Panc1 (cell line): ENCODE measurements around the gene KCNAB1. TPM values are rescaled to one million over a fixed set of nuclear protein-coding genes. Genes with fewer than 3 reads are reported as not detected.

ENCODE experiments used
- ATAC-seq: fragments of 200-7000 bp; cut with Tn5 transposase; 2 replicates; pipeline ENCODE4 v1.9.1; 2020; ENCODE audit warnings: mild to moderate bottlenecking, moderate library complexity
- BruUV-seq: library from RNA; stranded (reverse); fragments of 400-500 nt; replicated peaks from 2 replicates; lab custom pipeline; 2021; lab: Mats Ljungman, UMichigan
- CTCF ChIA-PET: fragments of 300-600 bp; sonication (Branson Sonifier 250); formaldehyde crosslinking; loops from one replicate; lab custom pipeline; 2022; ENCODE audit warnings: antibody characterized with exemption; lab: Charles Lee
- POLR2A ChIA-PET: fragments of 300-600 bp; sonication (Branson Sonifier 250); formaldehyde crosslinking; loops from one replicate; lab custom pipeline; 2022; ENCODE audit warnings: antibody characterized with exemption; lab: Charles Lee
- DNase-seq: peaks from one replicate; pipeline ENCODE4 v3.0.0-alpha.2; 2010; ENCODE audit warnings: low read depth, low spot score
- H3K27ac ChIP-seq: 2 replicates; pipeline ENCODE4 v1.5.1; 2011; ENCODE audit warnings: mild to moderate bottlenecking, low read length, inconsistent platforms
- H3K27me3 ChIP-seq: fragments of 200-500 bp; sonication (Bioruptor generic); 2 replicates; pipeline ENCODE4 v1.6.0; 2014; ENCODE audit warnings: low read length, inconsistent platforms; ENCODE audit not compliant: control insufficient read depth, insufficient read depth
- H3K36me3 ChIP-seq: fragments of 200-500 bp; sonication (Bioruptor generic); 2 replicates; pipeline ENCODE4 v1.5.1; 2014; ENCODE audit warnings: inconsistent platforms, mild to moderate bottlenecking, low read length, moderate library complexity; ENCODE audit not compliant: control insufficient read depth, insufficient read depth
- H3K4me1 ChIP-seq: 2 replicates; pipeline ENCODE4 v1.5.1; 2011; ENCODE audit warnings: inconsistent platforms, mild to moderate bottlenecking, low read length, moderate library complexity; ENCODE audit not compliant: control insufficient read depth, insufficient read depth
- H3K4me3 ChIP-seq, 2 experiments: 2 replicates each; pipeline ENCODE4 v1.5.1; 2011 to 2012; ENCODE audit warnings: low read depth in 2 of 2, low read length in 2 of 2, mild to moderate bottlenecking in 2 of 2, inconsistent platforms in 1 of 2, moderate library complexity in 1 of 2
- H3K9me3 ChIP-seq: fragments of 200-500 bp; sonication (Bioruptor generic); 2 replicates; pipeline ENCODE4 v1.5.1; 2014; ENCODE audit warnings: low read depth, mild to moderate bottlenecking, inconsistent platforms, low read length, moderate library complexity; ENCODE audit not compliant: control insufficient read depth, insufficient read depth
- CTCF ChIP-seq: fragments of 450-650 bp; IDR thresholded peaks from 2 replicates; pipeline ENCODE4 v1.5.1; 2017; ENCODE audit warnings: mild to moderate bottlenecking
- POLR2AphosphoS5 ChIP-seq: IDR thresholded peaks from 2 replicates; pipeline ENCODE4 v1.6.1; 2012; ENCODE audit warnings: mild to moderate bottlenecking, low read depth, low read length, moderate library complexity
- SIN3A ChIP-seq: IDR thresholded peaks from 2 replicates; pipeline ENCODE4 v1.6.1; 2012; ENCODE audit warnings: low read depth, mild to moderate bottlenecking, low read length, moderate library complexity, borderline replicate concordance; ENCODE audit not compliant: insufficient read depth
- TCF7L2 ChIP-seq: IDR thresholded peaks from 2 replicates; pipeline ENCODE4 v1.6.1; 2011; ENCODE audit warnings: mild to moderate bottlenecking, low read depth, low read length, inconsistent platforms
- in situ Hi-C: cut with HindIII; loops from 2 replicates; pipeline ENCODE4 v1.10.0; 2016; ENCODE audit warnings: low sequenced_read_pairs, low pct_unique_long_range_greater_than_20kb
- intact Hi-C: fragments of 100-400 bp; cut with micrococcal nuclease; formaldehyde crosslinking; loops from one replicate; pipeline ENCODE4 v1.10.0; 2022; ENCODE audit not compliant: unreplicated experiment
- total RNA-seq: library from RNA; stranded (reverse); gene quantifications from one replicate; pipeline ENCODE4 v1.2.1, GENCODE V29; 2021; ENCODE audit not compliant: unreplicated experiment
- TF ChIP-seq, protein P1 (sequence below), 2 experiments: IDR thresholded peaks; 2 replicates each; pipeline ENCODE4 v1.6.1; 2011 to 2012; ENCODE audit warnings: low read depth in 2 of 2, control low read depth in 1 of 2, low read length in 1 of 2, mild to moderate bottlenecking in 1 of 2, moderate library complexity in 1 of 2; ENCODE audit not compliant: insufficient read depth in 1 of 2

Gene KCNAB1
- total RNA-seq, 1 experiment from 2014 or later, result not detected

GRCh38 chr3:156548041-156548687 lies 427.8 kb downstream of the KCNAB1 start:
- ChIA-PET POLR2A (no interaction called here), CTCF (no interaction called here)
- Histone ChIP-seq H3K9me3 (no peaks in the 10 kb centered on the region), H3K27ac (no peak overlapping the region), H3K27me3 (no peaks in the 10 kb centered on the region), H3K4me3 (no peak overlapping the region), H3K36me3 (peaks cover 76% of the 10 kb centered on the region), H3K4me1 (peaks cover 3% of the 10 kb centered on the region; the same call in 1 of the 2 replicates)
- intact Hi-C loops, result no loop called here
- DNase-seq, result no peak
- TF ChIP-seq CTCF (no peak), TCF7L2 (no peak), SIN3A (no peak), POLR2AphosphoS5 (no peak)
- TF ChIP-seq, protein P1, sequence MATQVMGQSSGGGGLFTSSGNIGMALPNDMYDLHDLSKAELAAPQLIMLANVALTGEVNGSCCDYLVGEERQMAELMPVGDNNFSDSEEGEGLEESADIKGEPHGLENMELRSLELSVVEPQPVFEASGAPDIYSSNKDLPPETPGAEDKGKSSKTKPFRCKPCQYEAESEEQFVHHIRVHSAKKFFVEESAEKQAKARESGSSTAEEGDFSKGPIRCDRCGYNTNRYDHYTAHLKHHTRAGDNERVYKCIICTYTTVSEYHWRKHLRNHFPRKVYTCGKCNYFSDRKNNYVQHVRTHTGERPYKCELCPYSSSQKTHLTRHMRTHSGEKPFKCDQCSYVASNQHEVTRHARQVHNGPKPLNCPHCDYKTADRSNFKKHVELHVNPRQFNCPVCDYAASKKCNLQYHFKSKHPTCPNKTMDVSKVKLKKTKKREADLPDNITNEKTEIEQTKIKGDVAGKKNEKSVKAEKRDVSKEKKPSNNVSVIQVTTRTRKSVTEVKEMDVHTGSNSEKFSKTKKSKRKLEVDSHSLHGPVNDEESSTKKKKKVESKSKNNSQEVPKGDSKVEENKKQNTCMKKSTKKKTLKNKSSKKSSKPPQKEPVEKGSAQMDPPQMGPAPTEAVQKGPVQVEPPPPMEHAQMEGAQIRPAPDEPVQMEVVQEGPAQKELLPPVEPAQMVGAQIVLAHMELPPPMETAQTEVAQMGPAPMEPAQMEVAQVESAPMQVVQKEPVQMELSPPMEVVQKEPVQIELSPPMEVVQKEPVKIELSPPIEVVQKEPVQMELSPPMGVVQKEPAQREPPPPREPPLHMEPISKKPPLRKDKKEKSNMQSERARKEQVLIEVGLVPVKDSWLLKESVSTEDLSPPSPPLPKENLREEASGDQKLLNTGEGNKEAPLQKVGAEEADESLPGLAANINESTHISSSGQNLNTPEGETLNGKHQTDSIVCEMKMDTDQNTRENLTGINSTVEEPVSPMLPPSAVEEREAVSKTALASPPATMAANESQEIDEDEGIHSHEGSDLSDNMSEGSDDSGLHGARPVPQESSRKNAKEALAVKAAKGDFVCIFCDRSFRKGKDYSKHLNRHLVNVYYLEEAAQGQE (IDR thresholded peaks at IDR 0.05; ENCODE audit: insufficient read depth in 1 of 2, low read depth in 2 of 2, low read length in 1 of 2), result no peak
- ATAC-seq, result no peak
- in situ Hi-C loops, result no loop called here
- BruUV-seq, result no TSS peak

- intact Hi-C loops, result no loop called here
- H3K27ac ChIP-seq, result no peak overlapping the region
- peaks cover 69% of the 10 kb centered on the region for H3K36me3 ChIP-seq
- CTCF ChIA-PET, result no interaction called here
- H3K9me3 ChIP-seq, result no peaks in the 10 kb centered on the region
- H3K4me3 ChIP-seq, result no peak overlapping the region
- no TSS peak for BruUV-seq
- in situ Hi-C loops, result no loop called here
- H3K4me1 ChIP-seq, result peaks cover 10% of the 10 kb centered on the region; the same call in 1 of the 2 replicates
- TF ChIP-seq TCF7L2, result no peak
- no peak for TF ChIP-seq CTCF
- no peak for TF ChIP-seq POLR2AphosphoS5
- TF ChIP-seq, protein P1 (IDR thresholded peaks at IDR 0.05; ENCODE audit: insufficient read depth in 1 of 2, low read depth in 2 of 2, low read length in 1 of 2), result no peak
- TF ChIP-seq SIN3A, result no peak
- ATAC-seq (no peak), DNase-seq (no peak)
- no peaks in the 10 kb centered on the region for H3K27me3 ChIP-seq
- POLR2A ChIA-PET, result no interaction called here
Observed at GRCh38 chr3:156548902-156549301, 428.5 kb downstream of the KCNAB1 start.
